ENCODE measurements around the gene CHRNE. TPM values are rescaled to one million over a fixed set of nuclear protein-coding genes. Genes with fewer than 3 reads are reported as not detected.
"Not testable (repeated sequence)": the region's sequence is repeated elsewhere in the genome, so short reads cannot be mapped to it uniquely, and the experiment has no call there.

CHRNE gene
- total RNA-seq, 1 donor from 2014 or later = 1.2 TPM

DNA sequence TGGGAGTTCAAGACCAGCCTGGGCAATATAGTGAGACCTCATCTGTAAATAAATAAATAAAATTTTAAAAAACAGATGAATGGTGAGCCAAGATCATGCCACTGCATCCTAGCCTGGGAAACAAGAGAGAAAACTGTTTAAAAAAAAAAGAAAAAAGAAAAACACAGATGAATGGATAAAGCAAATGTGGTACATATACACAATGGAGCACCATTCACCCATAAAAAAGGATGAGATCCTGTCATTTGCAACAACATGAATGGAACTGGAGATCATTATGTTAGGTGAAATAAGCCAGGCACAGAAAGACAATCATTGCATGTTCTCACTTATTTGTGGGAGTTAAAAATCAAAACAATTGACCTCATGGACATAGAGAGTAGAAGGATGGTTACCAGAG, 3.7 kb upstream of the CHRNE start:
- DNase-seq (ENCODE audit: low spot score) = not testable (repeated sequence)

DNA sequence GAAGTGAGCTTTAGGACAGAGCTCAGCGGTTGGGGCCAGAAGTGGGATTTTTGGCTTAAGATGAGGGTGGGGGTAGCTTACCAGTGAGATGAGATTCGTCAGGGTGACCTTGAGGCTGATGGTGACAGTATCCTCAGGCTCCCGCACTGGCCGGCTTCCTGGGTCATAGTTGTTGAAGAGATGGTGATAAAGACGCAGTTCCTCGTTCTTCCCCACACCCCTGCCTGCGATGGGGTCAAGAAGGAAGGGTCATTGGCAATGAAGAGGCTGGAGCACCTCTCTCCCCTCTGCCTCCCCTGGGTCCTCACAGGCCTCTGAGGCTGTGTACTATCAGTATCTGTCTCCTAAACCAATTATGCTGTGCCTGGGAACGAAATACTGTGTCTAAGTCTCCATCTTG, 358 bp downstream of the CHRNE start:
- no peak for DNase-seq (ENCODE audit: low spot score)

DNA sequence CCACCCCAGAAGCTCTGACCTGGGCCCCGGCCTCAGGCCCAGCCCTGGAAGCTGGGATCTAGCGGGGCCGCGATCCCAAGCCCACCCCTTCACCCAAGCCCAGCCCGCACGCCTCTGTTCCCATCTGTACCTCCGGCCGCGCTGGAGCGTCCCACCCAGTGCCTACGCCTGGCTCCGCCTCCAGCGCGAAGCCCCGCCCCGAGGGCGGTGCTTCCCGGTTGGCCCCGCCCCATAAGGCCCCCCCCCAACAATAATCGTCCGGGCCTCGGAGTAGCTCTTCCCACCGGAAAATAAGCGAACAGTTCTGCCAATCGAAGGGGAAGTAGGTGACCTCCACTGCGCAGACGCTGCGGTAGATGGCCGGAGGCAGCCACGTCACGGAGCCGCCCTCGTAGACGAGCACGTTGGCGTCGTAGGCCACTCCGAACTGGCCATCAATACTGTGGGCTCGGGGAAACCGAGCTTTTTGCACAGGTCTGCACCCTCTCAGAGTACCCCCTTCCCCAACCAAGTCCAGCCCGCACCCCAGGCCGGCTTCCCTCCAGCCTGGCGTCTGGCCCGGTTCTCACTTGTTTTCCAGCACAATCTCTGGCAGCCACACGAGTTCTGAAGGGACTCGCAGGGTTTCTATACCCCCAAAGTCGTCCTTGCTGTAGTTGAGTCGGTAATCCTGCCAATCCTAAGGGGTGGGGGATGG, 1.1 kb downstream of the CHRNE start:
- DNase-seq (ENCODE audit: low spot score) = no peak

DNA sequence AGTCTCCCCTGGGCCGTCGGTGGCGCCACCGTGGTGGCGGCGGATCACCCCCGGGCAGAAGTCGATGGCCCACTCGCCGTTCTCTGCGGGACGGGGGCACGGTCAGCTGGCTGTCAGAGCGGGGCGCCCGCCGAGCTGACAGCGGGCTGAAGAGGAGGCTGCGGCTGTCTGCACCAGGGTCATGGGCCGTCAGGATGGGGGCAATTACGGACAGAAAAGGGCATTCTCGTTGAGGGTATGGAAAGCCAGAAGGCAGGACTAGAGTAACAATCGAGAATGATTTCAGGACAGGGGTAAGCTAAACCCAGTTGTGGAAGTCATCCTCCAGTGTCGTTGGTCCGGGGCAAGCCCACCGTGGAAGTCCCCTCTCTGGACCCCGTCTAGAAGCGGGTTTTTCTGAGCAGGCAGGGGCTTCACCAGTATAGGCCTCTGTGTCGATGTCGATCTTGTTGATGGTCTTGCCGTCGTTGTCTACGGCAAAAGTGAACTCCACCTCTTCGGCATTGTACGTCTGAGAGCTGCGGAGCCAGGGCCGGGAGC, 1.7 kb downstream of the CHRNE start:
- DNase-seq (ENCODE audit: low spot score) = no peak

DNA sequence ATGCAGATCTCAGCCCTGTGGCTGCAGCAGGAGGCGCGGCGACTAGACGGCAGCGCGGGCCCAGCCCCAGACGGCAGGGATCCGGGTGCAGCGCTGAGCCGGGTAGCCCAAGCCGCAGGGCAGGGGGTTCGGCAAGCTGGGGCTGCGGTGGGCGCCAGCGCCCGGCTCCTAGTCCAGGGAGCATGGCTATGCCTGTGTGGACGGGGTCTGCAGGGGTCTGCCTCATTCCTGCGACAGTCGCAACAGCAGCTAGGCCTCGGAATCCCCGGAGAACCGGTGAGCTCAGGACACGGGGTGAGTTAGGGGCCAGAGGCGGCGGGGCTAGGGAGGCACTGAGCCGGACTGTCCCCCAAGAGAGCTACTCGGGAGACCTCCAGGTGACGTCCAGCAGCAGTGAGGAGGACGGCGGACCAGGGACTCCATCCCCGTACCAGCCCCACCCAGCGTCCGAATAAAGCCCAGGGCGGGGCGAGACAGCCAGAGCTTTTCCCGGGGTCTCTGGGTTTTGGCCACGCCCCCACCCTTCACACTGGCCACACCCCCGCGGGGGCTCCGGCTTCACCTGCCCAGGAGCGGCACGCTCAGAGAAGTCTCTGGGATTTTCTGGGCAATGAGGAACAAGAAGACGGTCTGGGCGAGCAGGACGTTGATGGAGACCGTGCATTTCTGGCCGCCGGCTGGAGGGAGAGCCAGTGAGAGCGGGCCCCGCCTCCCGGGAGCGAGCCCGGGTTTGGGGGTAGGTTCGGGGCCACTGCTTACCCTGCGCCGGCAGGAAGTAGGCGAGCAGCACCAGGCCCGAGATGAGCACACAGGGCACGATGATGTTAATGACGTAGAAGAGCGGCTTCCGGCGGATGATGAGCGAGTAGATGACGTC, 2.4 kb downstream of the CHRNE start:
- DNase-seq (ENCODE audit: low spot score) = no peak

DNA sequence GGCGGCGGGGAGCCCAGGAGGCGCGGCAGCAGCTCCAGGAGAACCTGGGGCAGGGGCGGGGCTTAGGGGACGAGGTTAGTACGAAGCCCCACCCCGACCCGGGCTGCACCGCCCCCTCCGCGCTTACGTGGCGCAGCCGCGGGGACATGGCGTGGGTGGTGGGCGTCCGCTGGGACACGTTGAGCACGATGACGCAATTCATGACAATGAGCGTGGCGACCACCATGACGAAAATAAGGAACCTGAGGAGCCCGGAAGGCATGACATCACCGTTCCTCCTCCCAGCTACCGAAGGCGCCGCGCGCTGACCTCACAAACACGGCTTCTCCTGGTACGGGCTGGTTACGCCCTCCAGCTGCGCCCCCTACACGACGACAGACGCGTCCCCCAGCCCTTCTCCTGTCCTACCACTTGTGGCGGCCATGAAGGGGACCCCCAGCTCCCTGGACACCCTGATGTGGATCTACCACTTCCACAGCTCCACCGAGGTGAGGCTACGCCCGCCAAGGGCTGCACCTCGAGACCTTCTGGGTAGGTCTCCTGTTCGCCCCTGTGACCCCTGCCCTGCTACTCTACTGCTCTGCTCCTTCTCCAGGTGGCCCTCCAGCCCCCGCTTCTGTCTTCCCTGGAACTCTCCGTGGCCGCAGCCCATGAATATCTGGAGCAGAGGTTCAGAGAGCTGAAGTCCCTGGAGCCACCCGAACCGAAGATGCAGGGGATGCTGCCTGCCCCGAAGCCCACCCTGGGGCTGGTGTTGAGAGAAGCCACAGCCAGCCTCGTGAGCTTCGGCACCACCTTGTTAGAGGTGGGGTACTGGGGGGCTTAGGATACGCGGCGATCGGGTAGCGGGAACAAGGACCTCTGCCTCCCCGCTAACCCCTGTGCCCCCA, 3.3 kb downstream of the CHRNE start, which contains the start of gene C17orf107:
TSS of gene C17orf107 (plus strand) at position 196 of the 890 bp plus-strand sequence. CDS start at position 423, 227 bp downstream.
- no peak for DNase-seq (ENCODE audit: low spot score)

DNA sequence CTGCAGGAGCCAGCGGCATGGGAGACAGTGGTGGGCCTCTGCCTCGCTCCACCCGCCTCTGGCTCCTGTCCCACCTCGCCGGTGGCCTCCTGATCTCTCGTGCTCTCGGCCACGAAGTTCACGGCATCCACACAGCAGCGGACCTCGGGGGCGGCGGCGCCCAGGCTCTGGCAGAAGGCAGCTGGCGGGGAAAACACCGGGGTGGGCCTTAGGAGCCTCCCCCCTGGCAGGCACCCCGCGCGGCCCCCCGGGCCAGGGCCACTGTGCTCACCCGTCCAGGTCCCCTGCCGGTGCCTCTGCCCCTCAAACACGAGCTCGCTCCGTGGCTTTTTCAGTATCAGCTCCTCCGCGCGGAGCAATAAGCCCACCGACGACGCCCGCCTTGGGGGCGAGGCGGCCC, 4.0 kb downstream of the CHRNE start:
- DNase-seq (ENCODE audit: low spot score) = no peak

DNA sequence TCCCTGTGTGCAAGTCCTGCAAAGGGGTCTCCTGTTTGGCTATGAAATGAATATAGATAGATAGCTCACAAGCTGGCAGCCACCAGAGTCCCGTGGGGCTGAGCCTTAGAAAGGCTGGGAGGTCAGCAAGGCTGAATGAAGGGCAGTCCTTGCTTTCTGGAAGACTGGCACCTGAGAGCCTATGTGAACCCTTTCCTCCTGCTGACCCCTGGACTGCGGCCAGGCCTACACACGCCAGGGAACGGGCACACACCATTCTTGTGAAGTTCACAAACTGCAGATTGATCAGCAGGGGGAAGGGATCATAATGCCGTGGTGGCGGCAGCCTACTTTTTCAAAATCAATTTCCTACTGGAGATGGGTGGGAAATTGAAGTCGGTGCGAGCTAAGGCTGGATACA, 4.5 kb downstream of the CHRNE start:
- no peak for DNase-seq (ENCODE audit: low spot score)

DNA sequence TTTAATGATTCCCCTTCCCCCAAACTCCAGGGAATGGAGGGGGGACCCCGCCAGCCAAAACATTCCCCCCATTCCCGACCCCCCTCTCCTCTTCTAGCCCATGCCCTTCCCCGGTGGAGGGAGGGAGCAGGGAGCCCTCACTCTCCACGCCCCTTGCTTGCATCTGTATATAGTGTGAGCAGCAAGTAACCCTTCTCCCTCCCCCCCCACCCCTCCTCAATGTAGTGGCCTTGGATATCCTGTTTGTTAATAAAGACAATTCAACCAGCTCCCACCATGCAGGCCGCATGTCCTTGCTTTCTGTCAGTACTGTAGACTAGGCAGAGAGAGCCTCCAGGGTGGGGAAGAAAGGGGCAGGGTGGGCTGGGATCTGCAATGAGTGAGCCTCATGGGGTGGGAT, 5.1 kb downstream of the CHRNE start:
- no peak for DNase-seq (ENCODE audit: low spot score)

DNA sequence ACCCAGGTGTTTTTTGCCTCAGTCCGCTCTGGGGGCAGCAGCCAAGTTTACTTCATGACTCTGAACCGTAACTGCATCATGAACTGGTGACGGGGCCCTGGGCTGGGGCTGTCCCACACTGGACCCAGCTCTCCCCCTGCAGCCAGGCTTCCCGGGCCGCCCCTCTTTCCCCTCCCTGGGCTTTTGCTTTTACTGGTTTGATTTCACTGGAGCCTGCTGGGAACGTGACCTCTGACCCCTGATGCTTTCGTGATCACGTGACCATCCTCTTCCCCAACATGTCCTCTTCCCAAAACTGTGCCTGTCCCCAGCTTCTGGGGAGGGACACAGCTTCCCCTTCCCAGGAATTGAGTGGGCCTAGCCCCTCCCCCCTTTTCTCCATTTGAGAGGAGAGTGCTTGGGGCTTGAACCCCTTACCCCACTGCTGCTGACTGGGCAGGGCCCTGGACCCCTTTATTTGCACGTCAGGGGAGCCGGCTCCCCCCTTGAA, 5.7 kb downstream of the CHRNE start:
- DNase-seq (ENCODE audit: low spot score) = no peak

DNA sequence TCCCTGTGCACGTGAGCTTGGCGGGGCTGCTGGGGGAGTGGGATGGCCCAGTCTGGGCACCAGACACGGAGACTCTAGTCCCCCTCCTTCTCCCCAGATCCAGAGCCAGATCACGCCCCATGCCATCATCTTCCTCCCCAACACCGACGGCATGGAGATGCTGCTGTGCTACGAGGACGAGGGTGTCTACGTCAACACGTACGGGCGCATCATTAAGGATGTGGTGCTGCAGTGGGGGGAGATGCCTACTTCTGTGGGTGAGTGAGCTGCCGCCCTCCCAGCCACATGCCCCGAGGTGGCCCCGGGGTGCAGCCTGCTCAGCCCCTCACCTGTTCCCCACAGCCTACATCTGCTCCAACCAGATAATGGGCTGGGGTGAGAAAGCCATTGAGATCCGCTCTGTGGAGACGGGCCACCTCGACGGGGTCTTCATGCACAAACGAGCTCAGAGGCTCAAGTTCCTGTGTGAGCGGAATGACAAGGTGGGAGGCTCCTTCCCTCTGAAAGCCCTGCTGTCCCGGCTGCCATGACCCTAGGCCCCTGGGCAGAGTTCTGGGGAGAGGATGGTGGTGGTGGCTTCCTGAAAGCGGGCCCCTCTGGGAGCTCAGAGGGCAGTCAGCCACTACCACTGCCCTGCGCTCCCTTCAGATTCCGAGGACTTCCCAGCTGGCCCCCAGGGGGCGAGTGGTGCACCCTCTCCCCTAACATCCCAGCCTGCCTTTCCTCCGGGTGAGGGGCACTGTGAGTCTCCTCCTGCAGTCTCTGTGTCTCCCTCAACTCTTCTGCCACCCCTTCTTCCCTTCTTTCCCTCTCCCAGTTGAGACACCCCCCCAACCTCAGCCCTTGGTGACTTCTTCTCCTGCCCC, 6.3 kb downstream of the CHRNE start:
- no peak for DNase-seq (ENCODE audit: low spot score)

DNA sequence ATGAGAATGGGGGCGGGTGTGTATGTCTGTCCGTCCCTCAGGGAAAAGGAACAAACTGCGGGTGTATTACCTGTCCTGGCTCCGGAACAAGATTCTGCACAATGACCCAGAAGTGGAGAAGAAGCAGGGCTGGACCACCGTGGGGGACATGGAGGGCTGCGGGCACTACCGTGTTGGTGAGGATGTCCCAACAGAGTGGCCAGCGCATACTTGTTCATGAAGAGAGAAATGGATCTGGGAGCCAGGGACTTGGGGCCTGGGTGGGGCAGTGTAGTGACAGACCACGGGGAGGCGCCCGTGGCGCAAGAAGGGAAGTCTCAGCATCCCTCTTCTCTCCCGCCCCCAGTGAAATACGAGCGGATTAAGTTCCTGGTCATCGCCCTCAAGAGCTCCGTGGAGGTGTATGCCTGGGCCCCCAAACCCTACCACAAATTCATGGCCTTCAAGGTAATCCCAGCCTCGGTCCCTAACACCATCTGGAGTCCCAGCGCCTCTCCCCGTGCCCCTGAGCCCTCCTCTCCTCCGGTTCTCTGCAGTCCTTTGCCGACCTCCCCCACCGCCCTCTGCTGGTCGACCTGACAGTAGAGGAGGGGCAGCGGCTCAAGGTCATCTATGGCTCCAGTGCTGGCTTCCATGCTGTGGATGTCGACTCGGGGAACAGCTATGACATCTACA, 7.1 kb downstream of the CHRNE start:
- no peak for DNase-seq (ENCODE audit: low spot score)

DNA sequence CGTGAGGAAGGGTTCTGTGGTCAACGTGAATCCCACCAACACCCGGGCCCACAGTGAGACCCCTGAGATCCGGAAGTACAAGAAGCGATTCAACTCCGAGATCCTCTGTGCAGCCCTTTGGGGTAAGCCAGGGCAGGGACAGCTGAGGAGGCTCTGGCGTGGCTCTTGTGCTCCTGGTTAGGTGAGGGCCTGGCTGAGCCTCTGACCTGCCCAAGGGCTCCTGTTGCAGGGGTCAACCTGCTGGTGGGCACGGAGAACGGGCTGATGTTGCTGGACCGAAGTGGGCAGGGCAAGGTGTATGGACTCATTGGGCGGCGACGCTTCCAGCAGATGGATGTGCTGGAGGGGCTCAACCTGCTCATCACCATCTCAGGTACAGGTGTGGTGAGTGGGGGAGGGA, 7.8 kb downstream of the CHRNE start:
- DNase-seq (ENCODE audit: low spot score) = no peak

DNA sequence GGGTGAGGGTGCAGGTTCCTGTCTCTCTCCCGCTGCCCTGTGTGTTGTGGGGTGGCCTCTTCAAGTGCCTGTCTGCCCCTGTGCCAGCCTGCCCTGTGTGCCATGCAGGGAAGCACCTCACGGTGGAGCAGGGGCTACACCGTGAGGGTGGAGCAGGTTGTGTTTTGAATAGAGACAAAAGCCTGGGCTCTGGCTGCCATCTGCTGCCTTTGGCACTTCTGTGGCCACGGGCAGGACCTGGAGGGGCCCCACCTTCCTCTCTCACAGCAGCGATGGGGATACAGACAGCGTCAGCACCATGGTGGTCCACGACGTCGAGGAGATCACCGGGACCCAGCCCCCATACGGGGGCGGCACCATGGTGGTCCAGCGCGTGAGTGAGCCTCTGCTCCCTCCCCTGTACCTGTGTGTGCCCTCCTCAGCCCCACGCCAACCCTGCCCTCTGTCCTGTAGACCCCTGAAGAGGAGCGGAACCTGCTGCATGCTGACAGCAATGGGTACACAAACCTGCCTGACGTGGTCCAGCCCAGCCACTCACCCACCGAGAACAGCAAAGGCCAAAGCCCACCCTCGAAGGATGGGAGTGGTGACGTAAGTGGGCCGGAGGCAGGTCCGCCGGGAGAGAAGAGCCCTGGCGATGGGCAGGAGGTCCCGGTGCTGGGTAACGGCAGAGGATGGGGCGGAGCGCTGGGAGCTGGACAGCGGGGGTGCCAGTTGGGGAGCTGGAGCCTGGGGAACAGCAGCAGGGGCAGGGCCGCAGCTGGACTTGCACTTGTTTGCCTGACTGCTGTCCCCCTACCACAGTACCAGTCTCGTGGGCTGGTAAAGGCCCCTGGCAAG, 9.0 kb downstream of the CHRNE start:
- no peak for DNase-seq (ENCODE audit: low spot score)

DNA sequence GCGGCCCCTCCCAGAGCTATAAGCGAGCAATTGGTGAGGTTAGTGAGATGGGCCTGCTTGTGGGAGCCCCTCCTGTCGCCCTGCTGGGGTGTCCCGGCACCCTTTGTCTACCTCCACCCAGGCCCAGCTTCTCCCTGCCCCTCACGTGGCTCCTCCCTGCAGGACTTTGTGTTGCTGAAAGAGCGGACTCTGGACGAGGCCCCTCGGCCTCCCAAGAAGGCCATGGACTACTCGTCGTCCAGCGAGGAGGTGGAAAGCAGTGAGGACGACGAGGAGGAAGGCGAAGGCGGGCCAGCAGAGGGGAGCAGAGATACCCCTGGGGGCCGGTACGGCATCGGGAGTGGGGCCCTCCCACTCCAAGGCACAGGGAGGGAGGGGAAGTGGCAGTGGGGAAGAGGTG, 9.6 kb downstream of the CHRNE start:
- no peak for DNase-seq (ENCODE audit: low spot score)

DNA sequence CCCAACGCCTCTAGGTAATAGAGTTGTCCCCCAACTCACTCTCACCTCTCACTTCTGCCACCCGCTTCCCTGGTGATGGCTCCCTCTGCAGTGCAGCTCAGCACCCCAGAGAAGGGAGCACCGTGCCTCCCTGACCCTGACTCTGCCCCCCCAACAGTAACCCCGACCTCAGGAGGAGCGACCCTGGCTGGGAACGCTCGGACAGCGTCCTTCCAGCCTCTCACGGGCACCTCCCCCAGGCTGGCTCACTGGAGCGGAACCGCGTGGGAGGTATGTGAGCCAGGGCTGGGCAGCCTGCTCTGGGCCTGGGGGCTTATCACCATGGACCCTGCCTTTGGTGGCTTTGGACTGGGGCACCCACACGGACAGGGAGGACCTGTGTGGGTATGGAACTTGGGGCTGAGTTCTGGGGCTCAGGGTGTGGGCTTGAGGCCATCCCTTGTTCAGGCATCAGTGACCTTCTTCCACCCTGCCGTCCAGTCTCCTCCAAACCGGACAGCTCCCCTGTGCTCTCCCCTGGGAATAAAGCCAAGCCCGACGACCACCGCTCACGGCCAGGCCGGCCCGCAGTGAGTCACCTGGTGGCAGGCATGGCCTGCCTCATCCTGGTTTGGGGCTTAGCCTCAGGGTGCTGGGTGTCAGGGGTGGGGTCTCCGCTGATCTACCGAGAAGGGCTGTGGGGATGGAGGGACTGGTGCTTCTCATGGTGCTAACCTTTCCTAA, 10.2 kb downstream of the CHRNE start:
- DNase-seq (ENCODE audit: low spot score) = no peak

DNA sequence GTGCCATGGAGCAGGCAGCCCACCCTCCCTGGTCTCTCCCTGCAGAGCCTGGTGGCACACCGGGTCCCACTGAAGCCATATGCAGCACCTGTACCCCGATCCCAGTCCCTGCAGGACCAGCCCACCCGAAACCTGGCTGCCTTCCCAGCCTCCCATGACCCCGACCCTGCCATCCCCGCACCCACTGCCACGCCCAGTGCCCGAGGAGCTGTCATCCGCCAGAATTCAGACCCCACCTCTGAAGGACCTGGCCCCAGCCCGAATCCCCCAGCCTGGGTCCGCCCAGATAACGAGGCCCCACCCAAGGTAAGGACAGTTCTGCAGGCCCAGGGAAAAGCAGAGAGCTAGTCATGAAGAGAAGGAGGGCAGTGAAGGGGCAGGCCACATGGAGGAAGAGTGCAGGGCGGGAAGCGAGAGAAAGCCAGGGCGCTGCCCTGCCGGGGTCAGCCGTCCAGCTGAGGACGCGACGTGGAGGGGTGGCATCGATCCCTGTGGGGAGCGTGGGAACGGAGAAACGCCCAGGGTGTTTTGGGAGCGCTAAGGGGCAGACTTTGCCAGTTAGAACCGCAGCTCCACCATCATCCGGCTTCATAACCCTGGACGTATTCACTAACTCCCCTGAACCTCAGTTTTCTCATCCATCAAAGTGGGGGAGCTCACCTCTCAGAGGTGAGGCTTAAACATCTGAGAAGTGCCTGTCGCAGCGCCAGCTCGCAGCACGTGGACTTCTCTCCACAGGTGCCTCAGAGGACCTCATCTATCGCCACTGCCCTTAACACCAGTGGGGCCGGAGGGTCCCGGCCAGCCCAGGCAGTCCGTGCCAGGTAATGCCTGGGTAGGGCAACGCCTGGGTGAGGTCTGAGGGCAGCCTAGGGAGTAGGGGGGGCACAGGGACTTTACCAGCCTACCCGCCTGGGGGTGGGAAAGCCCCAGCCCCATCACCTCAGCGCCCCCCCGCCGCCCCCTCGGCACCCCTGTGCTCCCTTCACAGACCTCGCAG, 11.2 kb downstream of the CHRNE start:
- no peak for DNase-seq (ENCODE audit: low spot score)

Measured in ureter (tissue), 1 donor.